IMR-90 (cell line): ENCODE results near the gene CHCHD1.

Source experiments
- CTCF ChIP-seq: conservative IDR thresholded peaks from 2 replicates; pipeline ENCODE4 v1.5.1; 2012; ENCODE audit warnings: mild to moderate bottlenecking, low read depth, low read length, improper control_type of control experiment
- POLR2A ChIP-seq: IDR thresholded peaks from 2 replicates; pipeline ENCODE4 v1.6.1; 2012; ENCODE audit warnings: mild to moderate bottlenecking, low read depth, low read length
- RFX5 ChIP-seq: IDR thresholded peaks from 2 replicates; pipeline ENCODE4 v1.8.0; 2012; ENCODE audit warnings: low read depth, mild to moderate bottlenecking, low read length, moderate library complexity

DNA sequence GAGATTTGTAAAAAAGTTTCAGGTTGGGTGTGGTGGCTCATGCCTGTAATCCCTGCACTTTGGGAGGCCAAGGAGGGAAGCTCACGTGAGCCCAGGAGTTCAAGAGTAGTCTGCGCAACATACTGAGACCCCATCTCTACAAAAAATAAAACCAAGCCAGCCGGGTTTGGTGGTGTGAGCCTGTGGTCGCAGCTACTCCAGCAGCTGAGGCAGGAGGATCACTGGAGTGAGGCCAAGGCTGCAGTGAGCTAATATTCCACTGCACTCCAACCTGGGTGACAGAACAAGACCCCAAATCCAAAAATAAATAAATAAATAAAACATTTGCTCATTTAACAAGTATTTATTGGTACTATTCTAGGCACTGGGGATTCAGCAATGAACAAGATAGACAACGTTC, 1.5 kb upstream of the CHCHD1 start:
- no peak for TF ChIP-seq POLR2A
- TF ChIP-seq CTCF, result no peak
- TF ChIP-seq RFX5, result no peak
